Ovary (tissue), 3 donors: ENCODE data around the gene ZNF134.

Experiments
- EP300 ChIP-seq: sonication (generic); formaldehyde crosslinking; IDR thresholded peaks from one replicate; pipeline ENCODE4 v1.6.1; 2017; ENCODE audit warnings: antibody characterized with exemption
- POLR2A ChIP-seq: fragments of 450-650 bp; IDR thresholded peaks from one replicate; pipeline ENCODE4 v1.6.1; 2017; ENCODE audit warnings: antibody characterized with exemption, mild to moderate bottlenecking, moderate library complexity
- TF ChIP-seq, protein P1 (sequence below), 3 donors: fragments of 450-650 bp in 2 of 3; fragments of 200-600 bp in 1 of 3; IDR thresholded peaks; one replicate each; pipeline versions ENCODE4 v1.5.1 to v1.8.0; 2016 to 2022; ENCODE audit warnings: antibody characterized with exemption in 3 of 3, mild to moderate bottlenecking in 1 of 3
- donor health status: DM: no; HTN: no; CAD: no.

DNA sequence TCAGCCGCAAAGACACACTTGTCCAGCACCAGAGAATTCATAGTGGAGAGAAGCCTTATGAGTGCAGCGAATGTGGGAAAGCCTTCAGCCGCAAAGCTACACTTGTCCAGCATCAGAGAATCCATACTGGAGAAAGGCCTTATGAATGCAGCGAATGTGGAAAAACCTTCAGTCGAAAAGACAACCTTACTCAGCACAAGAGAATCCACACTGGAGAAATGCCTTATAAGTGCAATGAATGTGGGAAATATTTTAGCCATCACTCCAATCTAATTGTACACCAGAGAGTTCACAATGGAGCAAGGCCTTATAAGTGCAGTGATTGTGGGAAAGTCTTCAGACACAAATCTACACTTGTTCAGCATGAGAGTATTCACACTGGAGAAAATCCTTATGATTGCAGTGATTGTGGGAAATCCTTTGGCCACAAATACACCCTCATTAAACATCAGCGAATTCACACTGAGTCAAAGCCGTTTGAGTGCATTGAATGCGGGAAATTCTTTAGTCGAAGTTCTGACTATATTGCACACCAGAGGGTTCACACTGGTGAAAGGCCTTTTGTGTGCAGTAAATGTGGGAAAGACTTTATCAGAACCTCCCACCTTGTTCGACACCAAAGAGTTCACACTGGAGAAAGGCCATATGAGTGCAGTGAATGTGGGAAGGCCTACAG, 6.8 kb downstream of the ZNF134 start:
- TF ChIP-seq, protein P1, sequence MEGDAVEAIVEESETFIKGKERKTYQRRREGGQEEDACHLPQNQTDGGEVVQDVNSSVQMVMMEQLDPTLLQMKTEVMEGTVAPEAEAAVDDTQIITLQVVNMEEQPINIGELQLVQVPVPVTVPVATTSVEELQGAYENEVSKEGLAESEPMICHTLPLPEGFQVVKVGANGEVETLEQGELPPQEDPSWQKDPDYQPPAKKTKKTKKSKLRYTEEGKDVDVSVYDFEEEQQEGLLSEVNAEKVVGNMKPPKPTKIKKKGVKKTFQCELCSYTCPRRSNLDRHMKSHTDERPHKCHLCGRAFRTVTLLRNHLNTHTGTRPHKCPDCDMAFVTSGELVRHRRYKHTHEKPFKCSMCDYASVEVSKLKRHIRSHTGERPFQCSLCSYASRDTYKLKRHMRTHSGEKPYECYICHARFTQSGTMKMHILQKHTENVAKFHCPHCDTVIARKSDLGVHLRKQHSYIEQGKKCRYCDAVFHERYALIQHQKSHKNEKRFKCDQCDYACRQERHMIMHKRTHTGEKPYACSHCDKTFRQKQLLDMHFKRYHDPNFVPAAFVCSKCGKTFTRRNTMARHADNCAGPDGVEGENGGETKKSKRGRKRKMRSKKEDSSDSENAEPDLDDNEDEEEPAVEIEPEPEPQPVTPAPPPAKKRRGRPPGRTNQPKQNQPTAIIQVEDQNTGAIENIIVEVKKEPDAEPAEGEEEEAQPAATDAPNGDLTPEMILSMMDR (IDR thresholded peaks at IDR 0.05): no peak
- TF ChIP-seq POLR2A (no peak), EP300 (no peak)
